ENCODE measurements around the gene HEATR5A. TPM values are rescaled to one million over a fixed set of nuclear protein-coding genes. Genes with fewer than 3 reads are reported as not detected.
"Not testable (repeated sequence)": the region's sequence is repeated elsewhere in the genome, so short reads cannot be mapped to it uniquely, and the experiment has no call there.

HEATR5A gene
- total and polyA plus RNA-seq, 2 of the 13 experiments (the other 11 are each of a cell fraction or from before 2014, with no cell fraction given) = 36.4 to 105 TPM

DNA sequence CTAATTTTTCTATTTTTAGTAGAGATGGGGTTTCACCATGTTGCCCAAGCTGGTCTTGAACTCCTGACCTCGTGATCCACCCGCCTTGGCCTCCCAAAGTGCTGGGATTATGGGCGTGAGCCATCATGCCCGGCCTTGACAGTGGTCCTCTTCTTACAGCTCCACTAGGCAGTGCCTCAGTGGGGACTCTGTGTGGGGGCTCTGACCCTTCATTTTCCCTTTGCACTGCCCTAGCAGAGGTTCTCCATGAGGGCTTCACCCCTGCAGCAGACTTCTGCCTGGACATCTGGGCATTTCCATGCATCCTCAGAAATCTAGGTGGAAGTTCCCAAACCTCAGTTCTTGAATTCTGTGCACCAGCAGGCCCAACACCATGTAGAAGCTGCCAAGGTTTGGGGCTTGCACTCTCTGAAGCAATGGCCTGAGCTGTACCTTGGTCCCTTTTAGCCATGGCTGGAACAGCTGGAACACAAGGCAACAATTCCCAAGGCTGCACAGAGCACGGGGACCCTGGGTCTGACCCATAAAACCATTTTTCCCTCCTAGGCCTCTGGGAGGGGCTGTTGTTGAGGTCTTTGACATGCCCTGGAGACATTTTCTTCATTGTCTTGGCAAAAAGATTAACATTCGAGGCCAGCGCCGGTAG is 90.4 kb downstream of the HEATR5A start:
- WGBS (ENCODE audit: low lambda C conversion rate) = over 99% methylated on average over 8 of the region's 8 CpGs
- ATAC-seq; CTCF ChIA-PET (ENCODE audit: low intra/inter-chr PET ratio, low total read pairs); H3K36me3 ChIP-seq (replicated peaks in 1 of 2; ENCODE audit: control insufficient read depth in 1 of 2, insufficient read depth in 2 of 2, low read length in 2 of 2); DNase-seq (ENCODE audit: low spot score); H2AFZ ChIP-seq (ENCODE audit: low read length); H4K20me1 ChIP-seq (ENCODE audit: insufficient read depth, low read length); H3K4me2 ChIP-seq (ENCODE audit: low read depth, low read length); intact Hi-C loops (cut with micrococcal nuclease; ENCODE audit: unreplicated experiment); H3K4me3 ChIP-seq (replicated peaks in 1 of 3; ENCODE audit: insufficient read depth in 1 of 3, low read depth in 2 of 3, low read length in 3 of 3); H3K9ac ChIP-seq (ENCODE audit: insufficient read depth, low read depth, low read length); in situ Hi-C loops (cut with HindIII; ENCODE audit: extremely low pct_ligation_motif_present, low pct_unique_long_range_greater_than_20kb); H3K27me3 ChIP-seq (ENCODE audit: control insufficient read depth in 1 of 2, insufficient read depth in 2 of 2, low read length in 2 of 2); H3K79me2 ChIP-seq (ENCODE audit: insufficient read depth, low read length); FAIRE-seq; H3K27ac ChIP-seq (ENCODE audit: extremely low read length, insufficient read depth, low read length); H3K4me1 ChIP-seq (ENCODE audit: insufficient read depth, low read length): not testable (repeated sequence)
- H3K9me3 ChIP-seq (ENCODE audit: low read length) = peaks cover 29% of the 10 kb centered on the region
- POLR2A ChIA-PET = interaction anchor here (1.7 kb wide), 1 partner anchor 122 kb away, joined by 5 read pairs; the partner anchor contains the start of gene HECTD1
- BruUV-seq (replicated peaks) = TSS peak; percentile 44
- TF ChIP-seq ZNF776 (CRISPR knock-in tag; IDR thresholded peaks at IDR 0.05) = peak; percentile 57; the same call in 1 of the 2 replicates
- TF ChIP-seq KDM5B (CRISPR knock-in tag; IDR thresholded peaks at IDR 0.05; ENCODE audit: borderline replicate concordance) = peak; percentile 40; the same call in 1 of the 2 replicates
- TF ChIP-seq SETDB1 (CRISPR knock-in tag; IDR thresholded peaks at IDR 0.05; ENCODE audit: borderline replicate concordance) = peak; percentile 92; the same call in 1 of the 2 replicates
- TF ChIP-seq IRF9 (CRISPR knock-in tag; IDR thresholded peaks at IDR 0.05; ENCODE audit: borderline replicate concordance) = 0 out of 2 replicates have a peak, but pooled peaks have one; percentile 20
- TF ChIP-seq TOPORS (CRISPR knock-in tag; IDR thresholded peaks at IDR 0.05) = 0 out of 2 replicates have a peak, but pooled peaks have one; percentile 68
- TF ChIP-seq NR0B2 (CRISPR knock-in tag; IDR thresholded peaks at IDR 0.05) = peak; percentile 62; the same call in 1 of the 2 replicates
- 0 out of 2 replicates have a peak, but pooled peaks have one; percentile 46 for TF ChIP-seq HIVEP1 (CRISPR knock-in tag; IDR thresholded peaks at IDR 0.05)
- TF ChIP-seq, protein P1, sequence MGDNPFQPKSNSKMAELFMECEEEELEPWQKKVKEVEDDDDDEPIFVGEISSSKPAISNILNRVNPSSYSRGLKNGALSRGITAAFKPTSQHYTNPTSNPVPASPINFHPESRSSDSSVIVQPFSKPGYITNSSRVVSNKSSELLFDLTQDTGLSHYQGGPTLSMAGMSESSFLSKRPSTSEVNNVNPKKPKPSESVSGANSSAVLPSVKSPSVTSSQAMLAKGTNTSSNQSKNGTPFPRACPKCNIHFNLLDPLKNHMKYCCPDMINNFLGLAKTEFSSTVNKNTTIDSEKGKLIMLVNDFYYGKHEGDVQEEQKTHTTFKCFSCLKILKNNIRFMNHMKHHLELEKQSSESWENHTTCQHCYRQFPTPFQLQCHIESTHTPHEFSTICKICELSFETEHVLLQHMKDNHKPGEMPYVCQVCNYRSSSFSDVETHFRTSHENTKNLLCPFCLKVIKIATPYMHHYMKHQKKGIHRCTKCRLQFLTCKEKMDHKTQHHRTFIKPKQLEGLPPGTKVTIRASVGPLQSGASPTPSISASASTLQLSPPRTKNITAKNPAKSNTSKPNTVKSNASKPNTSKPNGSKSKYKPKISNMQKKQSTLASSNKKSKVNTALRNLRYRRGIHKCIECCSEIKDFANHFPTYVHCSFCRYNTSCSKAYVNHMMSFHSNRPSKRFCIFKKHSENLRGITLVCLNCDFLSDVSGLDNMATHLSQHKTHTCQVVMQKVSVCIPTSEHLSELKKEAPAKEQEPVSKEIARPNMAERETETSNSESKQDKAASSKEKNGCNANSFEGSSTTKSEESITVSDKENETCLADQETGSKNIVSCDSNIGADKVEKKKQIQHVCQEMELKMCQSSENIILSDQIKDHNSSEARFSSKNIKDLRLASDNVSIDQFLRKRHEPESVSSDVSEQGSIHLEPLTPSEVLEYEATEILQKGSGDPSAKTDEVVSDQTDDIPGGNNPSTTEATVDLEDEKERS (CRISPR knock-in tag; IDR thresholded peaks at IDR 0.05) = peak; percentile 99
- TF ChIP-seq POGZ (CRISPR knock-in tag; IDR thresholded peaks at IDR 0.05) = peak; percentile 55; the same call in 1 of the 2 replicates
- 0 out of 2 replicates have a peak, but pooled peaks have one; percentile 34 for TF ChIP-seq TBX2 (CRISPR knock-in tag; IDR thresholded peaks at IDR 0.05; ENCODE audit: borderline replicate concordance)
- TF ChIP-seq ZNF280B (CRISPR knock-in tag; IDR thresholded peaks at IDR 0.05; ENCODE audit: borderline replicate concordance) = peak; percentile 98
- TF ChIP-seq ZNF607 (CRISPR knock-in tag; IDR thresholded peaks at IDR 0.05; ENCODE audit: borderline replicate concordance) = peak; percentile 20; the same call in 1 of the 2 replicates
- peak; percentile 46; the same call in 1 of the 2 replicates for TF ChIP-seq ZKSCAN1 (IDR thresholded peaks at IDR 0.05; ENCODE audit: low read length)
- TF ChIP-seq ZNF550 (CRISPR knock-in tag; IDR thresholded peaks at IDR 0.05; ENCODE audit: borderline replicate concordance) = peak; percentile 98
- peak; percentile 78 for TF ChIP-seq CBX1 (IDR thresholded peaks at IDR 0.05; ENCODE audit: low read depth)
- TF ChIP-seq ZMYM4 (CRISPR knock-in tag; IDR thresholded peaks at IDR 0.05) = peak; percentile 49; the same call in 1 of the 2 replicates
- 0 out of 2 replicates have a peak, but pooled peaks have one; percentile 30 for TF ChIP-seq ZNF746 (CRISPR knock-in tag; IDR thresholded peaks at IDR 0.05)
